Ishikawa (cell line): Measurements from ENCODE around the gene MMS19.
A peak's percentile ranks its signal among the peaks of the same experiment; 100 is the strongest.

ENCODE experiments used
- CEBPB ChIP-seq: IDR thresholded peaks from 2 replicates; pipeline ENCODE4 v1.6.1; 2012
- EGR1 ChIP-seq: IDR thresholded peaks from 2 replicates; pipeline ENCODE4 v1.6.1; 2012
- EP300 ChIP-seq: IDR thresholded peaks from 2 replicates; pipeline ENCODE4 v1.6.1; 2012; ENCODE audit warnings: borderline replicate concordance
- FOXM1 ChIP-seq: IDR thresholded peaks from 2 replicates; pipeline ENCODE4 v1.6.1; 2012; ENCODE audit warnings: low read depth, borderline replicate concordance
- NFIC ChIP-seq: IDR thresholded peaks from 2 replicates; pipeline ENCODE4 v1.6.1; 2012
- RAD21 ChIP-seq: IDR thresholded peaks from 2 replicates; pipeline ENCODE4 v1.6.1; 2012; ENCODE audit warnings: low read depth
- TAF1 ChIP-seq: IDR thresholded peaks from 2 replicates; pipeline ENCODE4 v1.6.1; 2012; ENCODE audit warnings: low read depth, mild to moderate bottlenecking
- TCF12 ChIP-seq: IDR thresholded peaks from 2 replicates; pipeline ENCODE4 v1.6.1; 2012; ENCODE audit warnings: low read depth
- TEAD4 ChIP-seq: IDR thresholded peaks from 2 replicates; pipeline ENCODE4 v1.6.1; 2012
- YY1 ChIP-seq: IDR thresholded peaks from 2 replicates; pipeline ENCODE4 v1.6.1; 2012; ENCODE audit warnings: low read depth
- TF ChIP-seq, protein P1 (sequence below): IDR thresholded peaks from 2 replicates; pipeline ENCODE4 v1.6.1; 2012
- TF ChIP-seq, protein P2 (sequence below): IDR thresholded peaks from 2 replicates; pipeline ENCODE4 v1.6.1; 2012
- TF ChIP-seq, protein P3 (sequence below): IDR thresholded peaks from 2 replicates; pipeline ENCODE4 v1.6.1; 2012; ENCODE audit warnings: low read depth, mild to moderate bottlenecking

- TF ChIP-seq EGR1, result no peak
- TF ChIP-seq RAD21, result no peak
- TF ChIP-seq YY1, result peak; percentile 12; the same call in 1 of the 2 replicates
- TF ChIP-seq CEBPB, result no peak
- no peak for TF ChIP-seq TEAD4
- peak; percentile 57; the same call in 1 of the 2 replicates for TF ChIP-seq EP300
- TF ChIP-seq, protein P1, sequence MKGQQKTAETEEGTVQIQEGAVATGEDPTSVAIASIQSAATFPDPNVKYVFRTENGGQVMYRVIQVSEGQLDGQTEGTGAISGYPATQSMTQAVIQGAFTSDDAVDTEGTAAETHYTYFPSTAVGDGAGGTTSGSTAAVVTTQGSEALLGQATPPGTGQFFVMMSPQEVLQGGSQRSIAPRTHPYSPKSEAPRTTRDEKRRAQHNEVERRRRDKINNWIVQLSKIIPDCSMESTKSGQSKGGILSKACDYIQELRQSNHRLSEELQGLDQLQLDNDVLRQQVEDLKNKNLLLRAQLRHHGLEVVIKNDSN, result no peak
- TF ChIP-seq, protein P2, sequence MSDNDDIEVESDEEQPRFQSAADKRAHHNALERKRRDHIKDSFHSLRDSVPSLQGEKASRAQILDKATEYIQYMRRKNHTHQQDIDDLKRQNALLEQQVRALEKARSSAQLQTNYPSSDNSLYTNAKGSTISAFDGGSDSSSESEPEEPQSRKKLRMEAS, result peak; percentile 51; the same call in 1 of the 2 replicates
- TF ChIP-seq, protein P3, sequence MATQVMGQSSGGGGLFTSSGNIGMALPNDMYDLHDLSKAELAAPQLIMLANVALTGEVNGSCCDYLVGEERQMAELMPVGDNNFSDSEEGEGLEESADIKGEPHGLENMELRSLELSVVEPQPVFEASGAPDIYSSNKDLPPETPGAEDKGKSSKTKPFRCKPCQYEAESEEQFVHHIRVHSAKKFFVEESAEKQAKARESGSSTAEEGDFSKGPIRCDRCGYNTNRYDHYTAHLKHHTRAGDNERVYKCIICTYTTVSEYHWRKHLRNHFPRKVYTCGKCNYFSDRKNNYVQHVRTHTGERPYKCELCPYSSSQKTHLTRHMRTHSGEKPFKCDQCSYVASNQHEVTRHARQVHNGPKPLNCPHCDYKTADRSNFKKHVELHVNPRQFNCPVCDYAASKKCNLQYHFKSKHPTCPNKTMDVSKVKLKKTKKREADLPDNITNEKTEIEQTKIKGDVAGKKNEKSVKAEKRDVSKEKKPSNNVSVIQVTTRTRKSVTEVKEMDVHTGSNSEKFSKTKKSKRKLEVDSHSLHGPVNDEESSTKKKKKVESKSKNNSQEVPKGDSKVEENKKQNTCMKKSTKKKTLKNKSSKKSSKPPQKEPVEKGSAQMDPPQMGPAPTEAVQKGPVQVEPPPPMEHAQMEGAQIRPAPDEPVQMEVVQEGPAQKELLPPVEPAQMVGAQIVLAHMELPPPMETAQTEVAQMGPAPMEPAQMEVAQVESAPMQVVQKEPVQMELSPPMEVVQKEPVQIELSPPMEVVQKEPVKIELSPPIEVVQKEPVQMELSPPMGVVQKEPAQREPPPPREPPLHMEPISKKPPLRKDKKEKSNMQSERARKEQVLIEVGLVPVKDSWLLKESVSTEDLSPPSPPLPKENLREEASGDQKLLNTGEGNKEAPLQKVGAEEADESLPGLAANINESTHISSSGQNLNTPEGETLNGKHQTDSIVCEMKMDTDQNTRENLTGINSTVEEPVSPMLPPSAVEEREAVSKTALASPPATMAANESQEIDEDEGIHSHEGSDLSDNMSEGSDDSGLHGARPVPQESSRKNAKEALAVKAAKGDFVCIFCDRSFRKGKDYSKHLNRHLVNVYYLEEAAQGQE, result no peak
- TF ChIP-seq NFIC, result no peak; the same call in 1 of the 2 replicates
- peak; percentile 52; the same call in 1 of the 2 replicates for TF ChIP-seq TCF12
- no peak for TF ChIP-seq TAF1
- TF ChIP-seq FOXM1, result no peak
Measured at GRCh38 chr10:97543025-97543546, 44.9 kb upstream of the MMS19 start.
